ENCODE results near the gene SAYSD1.

DNA sequence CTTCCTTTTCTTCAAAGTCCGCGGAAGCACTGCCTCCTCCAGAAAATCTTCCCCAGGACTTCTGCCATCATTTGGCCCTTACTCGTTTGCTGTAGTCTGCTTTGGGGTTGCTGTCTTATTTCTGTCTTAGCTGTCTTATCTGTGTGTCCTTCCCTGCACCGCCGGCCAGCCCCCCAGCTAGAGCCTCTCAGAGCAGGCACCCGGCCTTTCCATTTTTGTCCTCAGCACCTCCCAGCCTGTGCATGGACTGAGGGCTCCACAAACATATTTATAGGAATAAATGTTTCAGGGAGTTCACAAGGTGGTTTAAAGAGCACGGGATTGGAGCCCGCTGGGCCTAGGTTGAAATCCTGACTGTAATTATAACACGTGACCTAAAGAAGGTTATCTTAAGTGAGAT, 58.3 kb downstream of the SAYSD1 start:
- TF ChIP-seq, protein P1, sequence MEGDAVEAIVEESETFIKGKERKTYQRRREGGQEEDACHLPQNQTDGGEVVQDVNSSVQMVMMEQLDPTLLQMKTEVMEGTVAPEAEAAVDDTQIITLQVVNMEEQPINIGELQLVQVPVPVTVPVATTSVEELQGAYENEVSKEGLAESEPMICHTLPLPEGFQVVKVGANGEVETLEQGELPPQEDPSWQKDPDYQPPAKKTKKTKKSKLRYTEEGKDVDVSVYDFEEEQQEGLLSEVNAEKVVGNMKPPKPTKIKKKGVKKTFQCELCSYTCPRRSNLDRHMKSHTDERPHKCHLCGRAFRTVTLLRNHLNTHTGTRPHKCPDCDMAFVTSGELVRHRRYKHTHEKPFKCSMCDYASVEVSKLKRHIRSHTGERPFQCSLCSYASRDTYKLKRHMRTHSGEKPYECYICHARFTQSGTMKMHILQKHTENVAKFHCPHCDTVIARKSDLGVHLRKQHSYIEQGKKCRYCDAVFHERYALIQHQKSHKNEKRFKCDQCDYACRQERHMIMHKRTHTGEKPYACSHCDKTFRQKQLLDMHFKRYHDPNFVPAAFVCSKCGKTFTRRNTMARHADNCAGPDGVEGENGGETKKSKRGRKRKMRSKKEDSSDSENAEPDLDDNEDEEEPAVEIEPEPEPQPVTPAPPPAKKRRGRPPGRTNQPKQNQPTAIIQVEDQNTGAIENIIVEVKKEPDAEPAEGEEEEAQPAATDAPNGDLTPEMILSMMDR (conservative IDR thresholded peaks at IDR 0.05; ENCODE audit: low read depth, low read length), result no peak
- TF ChIP-seq EZH2 (IDR thresholded peaks at IDR 0.05; ENCODE audit: low read length, unreplicated experiment), result no peak
